NB4 (cell line): ENCODE results near the gene TWIST2.

Source experiments
- DNase-seq: peaks from one replicate; pipeline ENCODE4 v3.0.0; 2010; ENCODE audit warnings: low read depth
- H3K4me3 ChIP-seq: one replicate; pipeline ENCODE4 v1.5.1; 2011; ENCODE audit warnings: mild to moderate bottlenecking, low read depth, low read length, moderate library complexity
- MYC ChIP-seq: IDR thresholded peaks from 2 replicates; pipeline ENCODE4 v1.6.1; 2011; ENCODE audit warnings: low read depth, low read length
- POLR2A ChIP-seq: IDR thresholded peaks from 2 replicates; pipeline ENCODE4 v1.6.1; 2011; ENCODE audit warnings: mild to moderate bottlenecking; ENCODE audit not compliant: insufficient read length; ENCODE audit errors: extremely low read depth
- TF ChIP-seq, protein P1 (sequence below): IDR thresholded peaks from one replicate; pipeline ENCODE4 v1.5.1; 2012; ENCODE audit warnings: low read depth, low read length
- TF ChIP-seq, protein P2 (sequence below): IDR thresholded peaks from 2 replicates; pipeline ENCODE4 v1.6.1; 2011; ENCODE audit warnings: low read depth, low read length

Gene TWIST2

DNA sequence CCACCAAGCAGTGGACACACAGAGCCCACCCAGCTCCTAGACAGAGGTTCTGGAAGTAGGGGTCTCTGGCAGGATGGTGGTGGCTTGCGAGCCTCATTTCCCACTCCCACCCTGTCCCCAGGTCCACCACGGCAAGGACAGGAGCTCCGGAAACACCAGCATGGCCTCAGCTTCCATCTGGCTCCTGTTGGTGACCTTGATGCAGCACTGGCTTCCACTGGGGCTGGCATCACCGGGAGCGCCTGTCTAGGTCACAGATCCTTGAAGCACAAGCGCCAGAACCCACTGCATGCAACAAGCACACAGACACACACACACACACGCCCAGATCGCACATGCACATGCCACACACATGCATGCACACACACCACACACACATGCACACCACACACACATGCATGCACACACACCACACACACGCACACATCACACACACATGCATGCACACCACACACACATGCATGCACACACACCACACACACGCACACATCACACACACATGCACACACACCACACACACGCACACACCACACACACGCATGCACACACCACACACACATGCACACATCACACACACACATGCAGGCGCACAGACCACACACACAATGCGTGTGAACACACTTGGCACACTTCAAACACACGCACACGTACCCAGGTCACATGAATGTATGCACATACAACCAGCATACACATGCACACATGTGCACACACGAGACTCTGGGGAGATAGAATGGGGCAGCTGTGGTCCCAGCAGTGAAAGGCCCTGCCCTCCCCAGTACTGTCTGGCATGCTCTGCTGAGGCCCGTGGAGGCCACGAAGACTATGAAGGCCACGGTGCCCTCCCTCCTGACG is 63.7 kb downstream of the TWIST2 start:
- TF ChIP-seq, protein P1, sequence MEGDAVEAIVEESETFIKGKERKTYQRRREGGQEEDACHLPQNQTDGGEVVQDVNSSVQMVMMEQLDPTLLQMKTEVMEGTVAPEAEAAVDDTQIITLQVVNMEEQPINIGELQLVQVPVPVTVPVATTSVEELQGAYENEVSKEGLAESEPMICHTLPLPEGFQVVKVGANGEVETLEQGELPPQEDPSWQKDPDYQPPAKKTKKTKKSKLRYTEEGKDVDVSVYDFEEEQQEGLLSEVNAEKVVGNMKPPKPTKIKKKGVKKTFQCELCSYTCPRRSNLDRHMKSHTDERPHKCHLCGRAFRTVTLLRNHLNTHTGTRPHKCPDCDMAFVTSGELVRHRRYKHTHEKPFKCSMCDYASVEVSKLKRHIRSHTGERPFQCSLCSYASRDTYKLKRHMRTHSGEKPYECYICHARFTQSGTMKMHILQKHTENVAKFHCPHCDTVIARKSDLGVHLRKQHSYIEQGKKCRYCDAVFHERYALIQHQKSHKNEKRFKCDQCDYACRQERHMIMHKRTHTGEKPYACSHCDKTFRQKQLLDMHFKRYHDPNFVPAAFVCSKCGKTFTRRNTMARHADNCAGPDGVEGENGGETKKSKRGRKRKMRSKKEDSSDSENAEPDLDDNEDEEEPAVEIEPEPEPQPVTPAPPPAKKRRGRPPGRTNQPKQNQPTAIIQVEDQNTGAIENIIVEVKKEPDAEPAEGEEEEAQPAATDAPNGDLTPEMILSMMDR: no peak
- no peak for TF ChIP-seq MYC
- TF ChIP-seq POLR2A: no peak
- TF ChIP-seq, protein P2, sequence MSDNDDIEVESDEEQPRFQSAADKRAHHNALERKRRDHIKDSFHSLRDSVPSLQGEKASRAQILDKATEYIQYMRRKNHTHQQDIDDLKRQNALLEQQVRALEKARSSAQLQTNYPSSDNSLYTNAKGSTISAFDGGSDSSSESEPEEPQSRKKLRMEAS: no peak
- H3K4me3 ChIP-seq: no peak overlapping the region
- DNase-seq: no peak

DNA sequence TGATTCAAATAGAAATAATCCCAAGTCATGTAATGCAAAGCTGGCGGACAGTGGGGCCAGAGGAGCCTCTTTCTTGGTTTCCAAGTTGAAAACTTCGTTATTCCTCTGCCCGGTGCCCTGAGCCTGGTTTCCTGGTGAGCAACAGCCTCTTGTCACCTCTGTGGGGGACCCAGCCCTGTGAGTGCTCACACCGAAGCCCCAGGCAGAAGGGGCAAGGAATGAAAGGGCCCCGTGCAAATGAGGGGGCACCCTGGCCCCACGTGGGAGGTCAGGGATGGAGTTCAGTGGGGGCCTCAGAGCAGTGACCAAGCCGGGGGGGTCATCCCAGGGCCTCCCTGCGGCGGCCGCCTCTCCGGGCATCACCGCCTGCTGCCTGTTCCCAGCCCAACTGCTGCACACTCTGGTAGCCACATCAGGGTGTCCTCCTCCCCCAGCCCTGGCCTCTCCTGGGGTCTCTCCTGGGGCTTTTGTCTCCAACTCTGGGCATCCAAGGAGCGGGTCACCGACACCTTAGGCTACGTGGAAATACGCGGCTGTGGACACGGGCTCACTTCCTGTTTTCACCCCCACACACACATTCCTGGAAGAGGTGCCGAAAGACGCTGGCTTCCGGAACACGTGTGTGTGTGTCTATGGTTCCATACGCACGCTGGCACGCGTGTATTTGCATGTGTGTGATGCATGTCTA is 64.5 kb downstream of the TWIST2 start:
- no peak for DNase-seq
- TF ChIP-seq POLR2A: no peak
- TF ChIP-seq MYC: no peak
- TF ChIP-seq, protein P1: no peak
- TF ChIP-seq, protein P2: no peak
- H3K4me3 ChIP-seq: no peak overlapping the region

DNA sequence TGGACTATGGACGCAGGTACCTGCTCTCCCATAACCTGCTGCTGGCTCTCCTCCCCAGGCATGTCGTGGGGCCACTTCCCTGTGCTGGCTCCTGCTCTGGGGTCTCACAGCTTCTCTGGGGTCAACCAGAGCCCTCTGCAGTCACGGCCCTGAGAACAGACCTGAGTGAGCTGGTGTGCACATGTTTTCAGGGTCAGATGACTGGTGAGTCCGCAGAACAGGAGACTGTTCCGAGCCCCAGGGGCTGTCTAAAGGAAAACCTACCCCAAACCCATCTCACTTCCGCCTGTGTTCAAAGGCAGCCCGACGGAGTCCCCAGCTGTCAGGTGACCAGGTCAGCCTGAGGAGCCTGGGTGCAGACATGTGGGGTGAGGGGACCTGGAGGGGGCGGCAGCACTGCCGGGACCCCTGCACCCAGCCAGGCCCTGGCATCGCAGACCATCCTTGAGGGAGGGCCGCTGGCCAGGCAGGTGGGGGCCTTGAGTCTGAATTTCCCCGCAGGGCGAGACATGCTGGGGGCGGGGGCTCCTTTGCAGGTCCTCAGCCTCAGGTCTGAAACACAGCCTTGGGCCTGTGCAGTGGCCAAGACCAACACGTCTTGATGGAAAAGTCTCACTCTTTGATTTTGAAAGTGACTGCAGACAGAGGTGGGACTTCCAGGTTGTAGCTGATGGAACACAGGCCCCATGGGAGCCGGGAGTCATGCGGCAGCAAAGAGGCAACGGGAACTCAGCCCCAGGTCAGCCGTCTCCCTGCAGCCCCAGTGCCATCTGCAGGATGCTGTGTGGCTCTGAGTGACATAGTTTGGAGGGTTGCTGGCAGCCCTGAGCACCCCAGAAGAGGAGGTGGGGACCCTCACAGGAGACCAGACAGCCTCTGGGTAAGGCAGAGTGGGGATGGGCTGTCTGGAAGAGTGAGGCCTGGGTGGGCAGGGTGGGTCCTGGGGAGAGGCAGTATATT is 65.3 kb downstream of the TWIST2 start:
- DNase-seq: no peak
- TF ChIP-seq POLR2A (no peak), MYC (no peak)
- TF ChIP-seq, protein P2: no peak
- TF ChIP-seq, protein P1: no peak

DNA sequence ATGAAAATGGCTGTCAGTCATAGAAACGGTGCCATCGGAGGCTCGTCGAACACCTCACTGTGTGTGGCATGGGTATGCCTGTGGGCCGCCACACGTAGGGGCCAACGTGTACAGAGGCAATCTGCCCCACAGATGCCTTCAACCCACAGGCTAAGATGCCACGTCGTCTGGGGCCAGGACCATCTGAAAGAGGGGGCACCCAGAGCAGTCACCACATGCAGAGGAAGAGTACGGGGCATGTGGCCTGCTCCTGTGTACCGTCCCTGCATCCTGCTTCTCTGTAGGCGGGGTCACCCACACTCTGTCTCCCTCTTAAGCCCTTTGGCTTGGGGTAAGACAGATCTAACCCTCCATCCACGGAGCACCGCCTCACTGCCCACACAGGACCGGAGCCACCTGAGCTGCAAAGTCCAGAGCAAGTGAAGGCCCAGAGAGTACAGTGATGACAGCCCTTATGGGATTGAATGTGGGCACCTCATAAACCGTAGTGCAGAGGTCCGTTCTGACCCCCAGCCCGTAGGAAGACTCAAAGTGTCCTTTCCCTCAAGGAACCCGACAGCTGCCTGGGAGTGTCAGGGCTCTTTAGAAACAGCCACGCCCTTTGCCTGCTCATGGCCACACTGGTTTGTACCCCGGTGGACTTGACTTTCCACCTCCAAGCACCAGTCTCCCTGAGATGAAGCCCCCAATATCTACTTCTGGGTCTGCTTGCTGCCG is 66.2 kb downstream of the TWIST2 start:
- no peak overlapping the region for H3K4me3 ChIP-seq
- no peak for DNase-seq
- TF ChIP-seq MYC (no peak), POLR2A (no peak)

More for the DNA sequence above, 65.3 kb downstream of the TWIST2 start:
- no peak overlapping the region for H3K4me3 ChIP-seq

DNA sequence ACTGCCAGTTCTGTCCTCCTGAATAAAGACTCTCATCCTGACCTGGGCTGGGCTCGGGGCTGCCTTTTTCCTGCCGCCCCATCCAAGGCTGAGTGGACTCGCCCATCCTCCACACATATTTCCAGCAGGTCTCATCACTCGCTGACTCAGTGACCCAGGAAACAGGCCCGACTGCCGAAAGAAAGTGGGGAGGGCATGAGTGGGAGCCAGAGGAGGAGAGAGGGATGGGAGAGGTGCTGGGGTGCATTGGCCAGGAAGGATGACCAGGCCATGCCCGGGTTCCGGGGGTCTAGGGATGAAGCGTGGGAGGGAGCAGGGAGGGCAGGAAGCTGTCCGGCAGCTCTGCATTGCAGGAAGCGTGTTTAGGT is 66.7 kb downstream of the TWIST2 start:
- no peak overlapping the region for H3K4me3 ChIP-seq
- DNase-seq: no peak
- TF ChIP-seq, protein P2: no peak
- no peak for TF ChIP-seq MYC
- TF ChIP-seq, protein P1: no peak
- TF ChIP-seq POLR2A: no peak
